Glutamatergic neuron (in vitro differentiated cells): ENCODE measurements around the gene ALDH3A2. TPM values are rescaled to one million over a fixed set of nuclear protein-coding genes. Genes with fewer than 3 reads are reported as not detected.

Source experiments
- DNase-seq: peaks from one replicate; pipeline ENCODE4 v3.0.0; 2022
- H3K27ac Mint-ChIP-seq: one replicate; pipeline ENCODE4 v1.8.0; 2020; ENCODE audit warnings: mild to moderate bottlenecking, mixed read lengths, inconsistent platforms; ENCODE audit not compliant: unreplicated experiment
- H3K27me3 Mint-ChIP-seq: one replicate; pipeline ENCODE4 v1.8.0; 2020; ENCODE audit warnings: mild to moderate bottlenecking, moderate library complexity, mixed read lengths, inconsistent platforms; ENCODE audit not compliant: unreplicated experiment
- H3K36me3 Mint-ChIP-seq: one replicate; pipeline ENCODE4 v1.8.0; 2020; ENCODE audit warnings: mild to moderate bottlenecking, mixed read lengths, inconsistent platforms; ENCODE audit not compliant: unreplicated experiment
- H3K4me1 Mint-ChIP-seq: one replicate; pipeline ENCODE4 v1.8.0; 2020; ENCODE audit warnings: mild to moderate bottlenecking, low read depth, mixed read lengths, inconsistent platforms; ENCODE audit not compliant: unreplicated experiment
- H3K4me3 Mint-ChIP-seq: one replicate; pipeline ENCODE4 v1.8.0; 2020; ENCODE audit warnings: mild to moderate bottlenecking, mixed read lengths, inconsistent platforms; ENCODE audit not compliant: unreplicated experiment
- H3K9me3 Mint-ChIP-seq: one replicate; pipeline ENCODE4 v1.8.0; 2020; ENCODE audit warnings: mild to moderate bottlenecking, moderate library complexity, mixed read lengths, inconsistent platforms; ENCODE audit not compliant: unreplicated experiment
- CTCF ChIP-seq: fragments of 200-600 bp; sonication (generic); IDR thresholded peaks from one replicate; pipeline ENCODE4 v1.5.0; 2021; ENCODE audit not compliant: partially characterized antibody, unreplicated experiment
- total RNA-seq: library from RNA; stranded (reverse); fragmentation: NEBNext Ultra II Directional; extraction: Animal tissue kit (Norgen Biotek cat#: 25700); gene quantifications from one replicate; pipeline ENCODE4 v1.2.1, GENCODE V29; 2021; ENCODE audit not compliant: unreplicated experiment

The ALDH3A2 gene
- total RNA-seq, 1 donor from 2014 or later: 42.6 TPM

DNA sequence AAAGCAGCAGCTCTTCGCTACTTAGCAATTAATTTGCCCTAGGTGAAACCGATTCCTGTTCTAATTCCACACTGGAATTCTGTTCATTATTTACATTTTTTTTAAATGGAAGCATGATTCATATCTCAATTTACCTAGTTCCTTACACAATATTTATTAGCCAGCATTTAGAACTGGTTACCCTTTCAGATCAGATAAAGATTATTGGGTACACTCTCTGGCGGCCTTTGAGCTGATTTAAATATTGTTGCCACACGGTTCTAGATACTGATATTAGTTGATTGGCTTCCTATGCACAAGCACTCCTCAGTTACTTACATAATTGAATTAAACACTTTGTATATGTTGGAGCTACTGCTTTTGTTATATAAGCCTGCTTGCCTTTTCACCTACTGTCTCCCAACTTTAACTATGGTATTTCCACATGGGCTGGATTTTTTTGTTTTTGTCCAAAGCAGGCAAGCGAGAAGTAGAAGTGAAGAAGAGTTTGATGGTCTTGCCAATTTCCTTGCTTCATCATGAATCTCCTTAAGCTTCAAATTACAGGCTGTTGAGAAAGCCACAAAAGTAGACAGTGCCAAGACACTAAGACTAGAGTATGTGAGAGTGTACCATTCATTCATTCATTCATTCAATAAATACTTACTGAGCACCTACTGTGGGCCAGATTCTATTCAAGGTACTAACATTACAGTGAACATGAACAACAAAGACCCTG, 3.9 kb upstream of the ALDH3A2 start:
- DNase-seq: no peak
- no peak overlapping the region for H3K4me3 Mint-ChIP-seq
- H3K36me3 Mint-ChIP-seq: no peaks in the 10 kb centered on the region
- peaks cover 11% of the 10 kb centered on the region for H3K27me3 Mint-ChIP-seq
- no peak for TF ChIP-seq CTCF
- peaks cover 12% of the 10 kb centered on the region for H3K9me3 Mint-ChIP-seq
- no peak overlapping the region for H3K27ac Mint-ChIP-seq
- H3K4me1 Mint-ChIP-seq: peaks cover 11% of the 10 kb centered on the region

DNA sequence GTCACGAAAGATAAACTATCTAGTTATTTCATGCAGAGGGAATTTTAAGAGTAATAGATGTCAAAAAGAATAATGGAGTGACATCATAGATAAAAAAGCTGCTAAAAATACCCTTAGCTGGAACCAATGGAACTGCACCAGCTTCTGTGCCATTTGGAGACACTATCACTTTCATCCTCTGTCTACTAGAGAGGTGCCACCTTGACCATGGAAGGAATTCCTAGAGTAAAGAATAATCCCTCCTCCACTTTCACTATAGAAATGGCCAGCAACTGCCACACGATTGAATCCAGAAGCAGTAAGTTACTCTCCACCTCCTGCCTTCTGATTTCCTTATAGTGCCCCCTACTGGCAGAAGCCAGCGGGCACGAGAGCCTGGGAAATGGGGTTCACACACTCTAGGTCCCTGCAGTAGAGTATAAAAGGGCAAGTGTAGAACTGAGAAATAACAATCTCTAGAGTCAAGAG, 2.8 kb upstream of the ALDH3A2 start:
- DNase-seq: peak; percentile 64
- Mint-ChIP-seq H3K9me3 (peaks cover 14% of the 10 kb centered on the region), H3K4me3 (no peak overlapping the region), H3K27me3 (peaks cover 11% of the 10 kb centered on the region), H3K4me1 (peaks cover 12% of the 10 kb centered on the region), H3K36me3 (no peaks in the 10 kb centered on the region), H3K27ac (no peak overlapping the region)
- peak; percentile 78 for TF ChIP-seq CTCF

GRCh38 chr17:19646788-19647696, 1.5 kb upstream of the ALDH3A2 start:
- H3K36me3 Mint-ChIP-seq: no peaks in the 10 kb centered on the region
- no peak for TF ChIP-seq CTCF
- H3K4me3 Mint-ChIP-seq: peak overlapping the region; percentile 94
- no peak for DNase-seq
- H3K9me3 Mint-ChIP-seq: peaks cover 16% of the 10 kb centered on the region
- peak overlapping the region; percentile 83 for H3K27ac Mint-ChIP-seq
- peaks cover 12% of the 10 kb centered on the region for H3K4me1 Mint-ChIP-seq
- peaks cover 11% of the 10 kb centered on the region for H3K27me3 Mint-ChIP-seq

DNA sequence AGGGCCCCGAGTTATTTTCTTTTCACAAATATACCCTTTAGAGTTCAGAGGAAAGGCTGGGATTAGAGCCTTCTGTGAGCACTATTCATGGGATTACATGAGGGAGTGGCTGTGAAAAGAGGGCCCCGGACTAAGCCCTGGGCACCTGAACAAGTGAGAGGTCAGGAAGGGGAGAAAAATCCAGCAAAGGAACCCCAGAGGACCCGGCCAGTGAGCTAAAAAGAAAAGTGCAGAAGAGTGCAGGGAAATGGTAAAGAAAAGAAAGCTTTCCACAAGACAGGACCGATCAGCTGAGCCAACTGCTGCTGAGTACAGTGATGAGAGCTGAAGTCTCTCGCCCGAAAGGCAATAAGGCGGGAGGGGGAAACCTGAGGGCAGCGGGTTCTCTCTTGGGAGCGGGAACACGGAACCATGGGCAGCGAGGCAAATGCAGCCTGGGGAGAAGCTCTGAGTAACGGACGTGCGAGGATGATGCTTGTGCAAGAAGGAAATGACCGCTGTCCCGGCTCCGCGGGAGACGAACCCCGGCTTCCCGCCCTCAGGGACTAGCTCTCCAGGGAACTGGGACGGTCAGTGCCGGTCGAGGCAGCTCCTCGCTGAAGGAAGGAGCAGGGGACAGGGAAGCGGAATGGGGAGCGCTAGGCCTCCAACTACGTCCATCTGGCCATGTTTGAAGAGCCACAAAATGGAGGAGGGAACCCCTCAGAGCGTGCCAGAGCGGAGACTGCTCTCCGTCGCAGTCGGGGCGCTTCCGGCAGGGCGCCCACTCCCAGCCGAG, 665 bp upstream of the ALDH3A2 start:
- no peak for TF ChIP-seq CTCF
- Mint-ChIP-seq H3K36me3 (no peaks in the 10 kb centered on the region), H3K4me1 (peaks cover 12% of the 10 kb centered on the region), H3K4me3 (peak overlapping the region; percentile 94), H3K9me3 (peaks cover 17% of the 10 kb centered on the region), H3K27ac (peak overlapping the region; percentile 83), H3K27me3 (peaks cover 11% of the 10 kb centered on the region)
- DNase-seq: peak; percentile 51
